K562 (cell line): ENCODE results near the gene VKORC1. TPM values are rescaled to one million over a fixed set of nuclear protein-coding genes. Genes with fewer than 3 reads are reported as not detected.

Experiments
- ATAC-seq: fragments of 200-7000 bp; cut with Tn5 transposase; 3 replicates; pipeline ENCODE4 v1.9.1; 2020; ENCODE audit warnings: moderate library complexity
- BruUV-seq: library from RNA; stranded (reverse); fragments of 400-500 nt; replicated peaks from 2 replicates; lab custom pipeline; 2021; lab: Mats Ljungman, UMichigan
- CTCF ChIA-PET: fragments of 300-600 bp; formaldehyde crosslinking; extraction: SDS; loops from one replicate; lab custom pipeline; 2021; ENCODE audit warnings: low intra/inter-chr PET ratio; lab: Yijun Ruan, JAX
- POLR2A ChIA-PET: fragments of 300-600, 350-650 bp; sonication (Branson Sonifier 250); formaldehyde crosslinking; extraction: SDS; loops from one replicate; lab custom pipeline; 2021; ENCODE audit warnings: antibody characterized with exemption, inconsistent platforms; lab: Yijun Ruan, JAX
- DNase-seq, 4 experiments: peaks; one replicate each; pipeline versions ENCODE4 v3.0.0 to v3.0.0-alpha.2; 2011 to 2018; ENCODE audit warnings: low spot score in 3 of 4, mixed read lengths in 3 of 4; ENCODE audit errors: extremely low read depth in 1 of 4
- FAIRE-seq: peaks from 2 replicates; lab custom pipeline; 2011; peaks lifted over from hg19 to GRCh38; lab: Jason Lieb, UNC
- H2AFZ ChIP-seq: 2 replicates; pipeline ENCODE4 v1.6.0; 2011; ENCODE audit warnings: low read depth, low read length, control low read depth, inconsistent platforms
- H3K27ac ChIP-seq: fragments of 200-600 bp; 3 replicates; pipeline ENCODE4 v1.8.0; 2011; ENCODE audit warnings: low read depth, mild to moderate bottlenecking, control low read depth, inconsistent platforms, low read length, moderate library complexity, mixed read lengths; ENCODE audit errors: extremely low read depth
- H3K27me3 ChIP-seq, 2 experiments: fragments of 300-600 bp in 1 of 2; 2 replicates in 1 of 2; 3 replicates in 1 of 2; pipeline versions ENCODE4 v1.6.0 to v1.8.0; 2011; ENCODE audit warnings: inconsistent platforms in 2 of 2, low read length in 2 of 2, mild to moderate bottlenecking in 1 of 2, mixed read lengths in 1 of 2, moderate library complexity in 1 of 2; ENCODE audit not compliant: control insufficient read depth in 2 of 2, insufficient read depth in 2 of 2
- H3K36me3 ChIP-seq: fragments of 300-600 bp; 3 replicates; pipeline ENCODE4 v1.8.0; 2011; ENCODE audit warnings: mild to moderate bottlenecking, low read length, inconsistent platforms; ENCODE audit not compliant: control insufficient read depth, insufficient read depth
- H3K4me1 ChIP-seq, 2 experiments: fragments of 200-600 bp in 1 of 2; replicated peaks in 1 of 2; 2 replicates in 1 of 2; 3 replicates in 1 of 2; pipeline versions ENCODE4 v1.5.1 to v1.8.0; 2011; ENCODE audit warnings: inconsistent platforms in 2 of 2, low read length in 2 of 2, mild to moderate bottlenecking in 1 of 2, mixed read lengths in 1 of 2, moderate library complexity in 1 of 2; ENCODE audit not compliant: control insufficient read depth in 2 of 2, insufficient read depth in 2 of 2
- H3K4me2 ChIP-seq: 2 replicates; pipeline ENCODE4 v1.6.1; 2011; ENCODE audit warnings: low read length, control low read depth, inconsistent platforms, mixed read lengths; ENCODE audit not compliant: insufficient read depth
- H3K4me3 ChIP-seq: fragments of 200-600 bp; sonication (generic), shearing (Covaris generic); 2 replicates; pipeline ENCODE4 v1.5.1; 2016; ENCODE audit warnings: control low read depth, inconsistent platforms
- H3K79me2 ChIP-seq: fragments of 200-600 bp; 3 replicates; pipeline ENCODE4 v1.8.0; 2011; ENCODE audit warnings: low read length, inconsistent platforms; ENCODE audit not compliant: control insufficient read depth, insufficient read depth
- H3K9ac ChIP-seq, 2 experiments: 2 replicates each; pipeline versions ENCODE4 v1.6.0 to v1.6.1; 2011; ENCODE audit warnings: low read depth in 2 of 2, low read length in 2 of 2, control low read depth in 1 of 2, inconsistent platforms in 1 of 2, mild to moderate bottlenecking in 1 of 2, mixed read lengths in 1 of 2; ENCODE audit not compliant: insufficient read depth in 1 of 2
- H3K9me1 ChIP-seq: one replicate; pipeline ENCODE4 v1.6.0; 2011; ENCODE audit warnings: inconsistent platforms, mild to moderate bottlenecking, low read length, moderate library complexity; ENCODE audit not compliant: control insufficient read depth, insufficient read depth
- H3K9me3 ChIP-seq: replicated peaks from 2 replicates; pipeline ENCODE4 v1.5.1; 2011; ENCODE audit warnings: low read depth, low read length, inconsistent platforms; ENCODE audit not compliant: control insufficient read depth, insufficient read depth
- H4K20me1 ChIP-seq: replicated peaks from 2 replicates; pipeline ENCODE4 v1.6.1; 2011; ENCODE audit warnings: low read length, inconsistent platforms, mixed read lengths; ENCODE audit not compliant: control insufficient read depth, insufficient read depth
- ATF2 ChIP-seq: sonication (generic); formaldehyde crosslinking; IDR thresholded peaks from 2 replicates; pipeline ENCODE4 v1.8.1; 2022; ENCODE audit warnings: missing genetic modification reagents
- CHD2 ChIP-seq: IDR thresholded peaks from 2 replicates; pipeline ENCODE4 v1.6.1; 2011; ENCODE audit warnings: low read depth, low read length
- DNMT1 ChIP-seq: fragments of 450-650 bp; IDR thresholded peaks from 2 replicates; pipeline ENCODE4 v1.6.1; 2016; ENCODE audit warnings: antibody characterized with exemption, mild to moderate bottlenecking
- ETV5 ChIP-seq: sonication (generic); formaldehyde crosslinking; IDR thresholded peaks from 2 replicates; pipeline ENCODE4 v1.4.0; 2020; ENCODE audit warnings: low read depth, mild to moderate bottlenecking, missing genetic modification reagents
- ID3 ChIP-seq, 2 experiments: fragments of 250-450 bp in 1 of 2; fragments of 450-650 bp in 1 of 2; sonication (Bioruptor Pico) in 1 of 2; IDR thresholded peaks; 2 replicates each; pipeline versions ENCODE4 v1.6.1 to v1.8.0; 2016 to 2021; ENCODE audit warnings: mild to moderate bottlenecking in 2 of 2, moderate library complexity in 2 of 2, missing compliant biosample characterization in 1 of 2, missing genetic modification characterization in 1 of 2
- KLF10 ChIP-seq: fragments of 250-450 bp; sonication (Bioruptor Pico); IDR thresholded peaks from 2 replicates; pipeline ENCODE4 v1.6.1; 2021; ENCODE audit warnings: matching md5 sums
- NFIC ChIP-seq: fragments of 450-650 bp; IDR thresholded peaks from 2 replicates; pipeline ENCODE4 v1.6.1; 2017; ENCODE audit warnings: mild to moderate bottlenecking, inconsistent platforms
- POLR2G ChIP-seq: fragments of 200-400 bp; formaldehyde crosslinking; IDR thresholded peaks from 2 replicates; pipeline ENCODE4 v1.6.1; 2017; ENCODE audit warnings: low read depth, mild to moderate bottlenecking, antibody characterized with exemption, low read length, moderate library complexity
- TRIM25 ChIP-seq: fragments of 450-650 bp; IDR thresholded peaks from 2 replicates; pipeline ENCODE4 v1.7.0; 2016; ENCODE audit warnings: borderline replicate concordance
- ZBTB9 ChIP-seq: fragments of 450-650 bp; formaldehyde crosslinking; IDR thresholded peaks from 2 replicates; pipeline ENCODE4 v1.4.0; 2020; ENCODE audit warnings: mild to moderate bottlenecking, moderate library complexity
- ZMIZ1 ChIP-seq, 2 experiments: fragments of 150-350 bp in 1 of 2; IDR thresholded peaks; 2 replicates each; pipeline ENCODE4 v1.6.1; 2012 to 2016; ENCODE audit warnings: low read depth in 2 of 2, low read length in 2 of 2, mild to moderate bottlenecking in 1 of 2, moderate library complexity in 1 of 2
- ZNF239 ChIP-seq: fragments of 250-450 bp; sonication (Bioruptor Pico); IDR thresholded peaks from 2 replicates; pipeline ENCODE4 v1.4.0; 2020; ENCODE audit warnings: mild to moderate bottlenecking
- ZNF253 ChIP-seq: fragments of 250-450 bp; sonication (Bioruptor Pico); conservative IDR thresholded peaks from 2 replicates; pipeline ENCODE4 v1.6.1; 2021; ENCODE audit warnings: mild to moderate bottlenecking
- ZNF316 ChIP-seq: fragments of 450-650 bp; IDR thresholded peaks from 2 replicates; pipeline ENCODE4 v1.6.1; 2016
- WGBS: fragments of 100-300 bp; shearing (Covaris generic); methylation state at CpG from one replicate; pipeline ENCODE4 v1.1.6; 2016; ENCODE audit warnings: low coverage, mixed read lengths; ENCODE audit not compliant: insufficient coverage; ENCODE audit errors: missing lambda C conversion rate; 5-methylcytosine and 5-hydroxymethylcytosine counted together
- in situ Hi-C: fragments of 300-500 bp; cut with MboI; formaldehyde crosslinking; loops from 4 replicates; pipeline ENCODE4 v1.15.0; 2018; ENCODE audit warnings: inconsistent platforms, mixed read lengths
- intact Hi-C: fragments of 100-400 bp; cut with micrococcal nuclease; formaldehyde crosslinking; loops from 2 replicates; pipeline ENCODE4 v1.14.2; 2022
- polyA plus RNA-seq, 8 experiments: library from polyadenylated mRNA; depleted of rRNA in 4 of 8; stranded (reverse) in 5 of 8; unstranded in 3 of 8; fragments of >200 nt; fragmentation: Nextera tagmentation in 2 of 8; fragmentation: Illumina TruSeq in 1 of 8; extraction: Ambion mirVana in 2 of 8; extraction: Trizol in 1 of 8; gene quantifications; 2 replicates each; pipeline versions ENCODE4 v1.2.1 to v1.2.3, GENCODE V29; 2011 to 2014; ENCODE audit warnings: inconsistent platforms in 1 of 8, missing spikeins in 1 of 8
- total RNA-seq, 7 experiments: library from RNA; depleted of rRNA in 6 of 7; stranded (reverse); fragments of >200 nt in 6 of 7; fragmentation: Illumina TruSeq in 2 of 7; extraction: Trizol in 2 of 7; gene quantifications; 2 replicates each; pipeline versions ENCODE4 v1.2.1 to v1.2.3, GENCODE V29; 2011 to 2021; ENCODE audit warnings: low replicate concordance in 1 of 7

The VKORC1 gene
- total and polyA plus RNA-seq, 9 of the 15 experiments (the other 6 are each of a cell fraction or from before 2014, with no cell fraction given): 30.0 to 119 (median 62.1) TPM

- FAIRE-seq (no peak), ATAC-seq (no peak), DNase-seq (no peak)
- Histone ChIP-seq H3K27ac (no peak overlapping the region), H3K36me3 (peaks cover 54% of the 10 kb centered on the region; the same call in 2 of the 3 replicates), H4K20me1 (peaks cover 7% of the 10 kb centered on the region; the same call in 1 of the 2 replicates), H2AFZ (no peak overlapping the region), H3K9ac (peak overlapping the region in 1 of 2 experiments; percentile 29; a peak in 1 of 4 replicates), H3K9me1 (peaks cover 2% of the 10 kb centered on the region), H3K4me1 (peaks cover 5 to 50% of the 10 kb centered on the region in 2 experiments; a peak in 3 of 5 replicates), H3K4me2 (no peak overlapping the region), H3K4me3 (no peak overlapping the region), H3K79me2 (peaks cover 8% of the 10 kb centered on the region), H3K27me3 (no peaks in the 10 kb centered on the region), H3K9me3 (no peaks in the 10 kb centered on the region)
- ChIA-PET POLR2A (interaction anchor here (0.6 to 1.4 kb wide), 6 partner anchors 8 to 54 kb away, joined by 3 to 5 read pairs (median 4); partner anchors contain the start of genes KAT8, ZNF646 and ZNF668), CTCF (no interaction called here)
- in situ Hi-C loops (no loop called here), intact Hi-C loops (no loop called here)
- WGBS: 77% methylated on average over 4 of the region's 5 CpGs
- no TSS peak for BruUV-seq
- TF ChIP-seq ZMIZ1 (IDR thresholded peaks at IDR 0.05; ENCODE audit: low read depth in 2 of 2, low read length in 2 of 2) (no peak), NFIC (no peak), ZNF316 (no peak), POLR2G (no peak), ZBTB9 (no peak), ETV5 (CRISPR knock-in tag) (no peak), KLF10 (CRISPR knock-in tag) (no peak), TRIM25 (no peak), ZNF239 (CRISPR knock-in tag) (no peak), CHD2 (no peak), ATF2 (CRISPR knock-in tag) (no peak), ID3 (CRISPR knock-in tag; IDR thresholded peaks at IDR 0.05) (no peak), ID3 (tag; IDR thresholded peaks at IDR 0.05) (no peak), ZNF253 (CRISPR knock-in tag) (no peak), DNMT1 (no peak)
Measured at GRCh38 chr16:31087971-31088370, 6.6 kb downstream of the VKORC1 start.
